ENCODE data around the gene RHOT1.

- TF ChIP-seq CTCF (IDR thresholded peaks at IDR 0.05; ENCODE audit: extremely low read depth in 1 of 2, insufficient read depth in 1 of 2, low read depth in 1 of 2, low read length in 2 of 2) = no peak
- no peak for TF ChIP-seq POLR2A (IDR thresholded peaks at IDR 0.05; ENCODE audit: low read depth, low read length)
- no peak for TF ChIP-seq FOS (IDR thresholded peaks at IDR 0.05; ENCODE audit: borderline replicate concordance, insufficient read depth, low read length)
- TF ChIP-seq EZH2 (IDR thresholded peaks at IDR 0.05; ENCODE audit: borderline replicate concordance, low read depth, low read length, severe bottlenecking) = no peak
- TF ChIP-seq POLR2AphosphoS5 (IDR thresholded peaks at IDR 0.05; ENCODE audit: insufficient read depth, low read depth, low read length) = no peak
- TF ChIP-seq MAX (IDR thresholded peaks at IDR 0.05; ENCODE audit: insufficient read depth, insufficient read length) = no peak
Measured at GRCh38 chr17:32142857-32143526, 690 bp downstream of the RHOT1 start.

All from endothelial cell of umbilical vein (primary cell).